NCI-H1694 (cell line): ENCODE data around the gene GRM4.
A peak's percentile ranks its signal among the peaks of the same experiment; 100 is the strongest.

Experiments
- DNase-seq: peaks from one replicate; lab custom pipeline; 2025; lab: John Stamatoyannopoulos, UW

Gene GRM4

GRCh38 chr6:34106421-34106820, 39.5 kb downstream of the GRM4 start:
- no peak for DNase-seq

- DNase-seq: no peak
These were observed 41.3 kb downstream of the GRM4 start for GRCh38 chr6:34104628-34105027.

- no peak for DNase-seq
These were observed 41.7 kb downstream of the GRM4 start for GRCh38 chr6:34104186-34104585.

- DNase-seq: no peak
These were observed 42.6 kb downstream of the GRM4 start for GRCh38 chr6:34103321-34103720.

GRCh38 chr6:34102696-34103095, 43.2 kb downstream of the GRM4 start:
- DNase-seq: no peak

GRCh38 chr6:34102099-34102656, 43.7 kb downstream of the GRM4 start:
- no peak for DNase-seq

- DNase-seq: no peak
These were observed 45.1 kb downstream of the GRM4 start for GRCh38 chr6:34100788-34101187.

- no peak for DNase-seq
These were observed 46.0 kb downstream of the GRM4 start for GRCh38 chr6:34099878-34100277.

- DNase-seq: no peak
These were observed 47.6 kb downstream of the GRM4 start for GRCh38 chr6:34098045-34098936.

GRCh38 chr6:34096814-34097213, 49.1 kb downstream of the GRM4 start:
- no peak for DNase-seq

GRCh38 chr6:34096193-34096592, 49.7 kb downstream of the GRM4 start:
- no peak for DNase-seq

GRCh38 chr6:34095741-34096140, 50.1 kb downstream of the GRM4 start:
- peak; percentile 36 for DNase-seq

GRCh38 chr6:34095136-34095505, 50.8 kb downstream of the GRM4 start:
- no peak for DNase-seq

GRCh38 chr6:34094474-34095135, 51.3 kb downstream of the GRM4 start:
- DNase-seq: no peak

GRCh38 chr6:34093854-34094430, 51.9 kb downstream of the GRM4 start:
- no peak for DNase-seq

- DNase-seq: no peak
These were observed 52.7 kb downstream of the GRM4 start for GRCh38 chr6:34093206-34093605.

GRCh38 chr6:34092631-34093030, 53.3 kb downstream of the GRM4 start:
- DNase-seq: no peak

GRCh38 chr6:34090935-34091334, 55.0 kb downstream of the GRM4 start:
- no peak for DNase-seq

- DNase-seq: no peak
These were observed 55.4 kb downstream of the GRM4 start for GRCh38 chr6:34090529-34090928.

- DNase-seq: no peak
These were observed 59.3 kb downstream of the GRM4 start for GRCh38 chr6:34086558-34086957.

GRCh38 chr6:34085453-34086170, 60.3 kb downstream of the GRM4 start:
- DNase-seq: no peak
